WERI-Rb-1 (cell line): ENCODE results near the gene CDCP1.

ENCODE experiments used
- DNase-seq: peaks from one replicate; pipeline ENCODE4 v3.0.0-alpha.2; 2020
- H3K27ac ChIP-seq: fragments of 250-450 bp; sonication (Bioruptor Pico); 2 replicates; pipeline ENCODE4 v1.5.1; 2020; ENCODE audit warnings: mild to moderate bottlenecking, moderate library complexity
- H3K27me3 ChIP-seq: fragments of 250-450 bp; sonication (Bioruptor Pico); 2 replicates; pipeline ENCODE4 v1.5.1; 2021; ENCODE audit warnings: mild to moderate bottlenecking, low read depth, moderate library complexity; ENCODE audit not compliant: insufficient read depth, severe bottlenecking
- H3K36me3 ChIP-seq: fragments of 250-450 bp; sonication (Bioruptor Pico); 2 replicates; pipeline ENCODE4 v1.5.1; 2020; ENCODE audit warnings: mild to moderate bottlenecking, moderate library complexity
- H3K4me3 ChIP-seq: 2 replicates; pipeline ENCODE4 v1.5.1; 2011; ENCODE audit warnings: low read depth, mild to moderate bottlenecking, control low read depth, low read length
- H3K9me3 ChIP-seq: fragments of 250-450 bp; sonication (Bioruptor Pico); 2 replicates; pipeline ENCODE4 v1.5.1; 2021; ENCODE audit warnings: mild to moderate bottlenecking, moderate library complexity; ENCODE audit not compliant: severe bottlenecking
- CTCF ChIP-seq: IDR thresholded peaks from 2 replicates; pipeline ENCODE4 v1.5.1; 2011; ENCODE audit warnings: low read depth, mild to moderate bottlenecking, control low read depth, inconsistent platforms, low read length

CDCP1 gene

DNA sequence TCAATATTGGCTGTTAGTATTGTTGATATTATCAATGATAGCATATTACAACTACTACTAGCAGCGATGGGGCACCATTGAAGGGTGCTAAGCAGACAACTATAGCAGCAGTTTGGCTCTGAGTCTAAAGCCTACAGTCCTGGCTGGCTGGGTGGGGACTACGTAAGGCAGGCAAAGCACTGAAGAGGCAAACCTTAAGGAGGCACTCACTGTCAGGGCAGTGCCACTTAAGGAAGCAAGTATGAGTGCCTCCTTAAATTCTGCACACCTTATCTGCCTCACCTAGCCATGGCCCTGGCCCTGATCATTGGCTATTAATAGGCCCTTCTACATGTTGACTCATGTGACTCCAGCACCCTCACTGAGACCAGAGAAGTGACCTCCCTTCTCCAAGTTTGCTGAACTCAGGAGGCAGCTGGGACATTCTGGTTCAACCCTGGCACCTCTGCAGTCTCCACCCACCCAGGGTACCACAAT, 20.6 kb downstream of the CDCP1 start:
- Histone ChIP-seq H3K27ac (no peak overlapping the region), H3K4me3 (no peak overlapping the region)

DNA sequence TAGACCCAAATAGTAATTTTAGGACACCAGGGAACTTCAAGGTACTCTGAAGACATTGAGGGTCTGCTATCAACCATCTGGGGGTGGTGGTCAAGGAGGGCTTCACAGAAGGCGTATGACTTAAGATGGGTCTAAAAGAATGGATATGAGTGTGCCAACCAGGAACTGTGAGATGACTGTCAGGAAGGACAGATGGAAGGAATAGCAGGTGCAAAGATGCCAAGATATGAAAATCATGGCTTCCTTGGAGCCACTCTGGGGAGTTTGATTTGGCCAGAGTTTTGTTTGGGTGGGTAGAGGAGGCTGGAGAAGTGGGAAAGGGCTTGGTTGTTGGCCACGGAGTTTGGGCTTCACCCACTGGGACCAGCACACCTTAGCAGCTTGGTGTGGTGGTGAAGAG, 21.2 kb downstream of the CDCP1 start:
- Histone ChIP-seq H3K27ac (no peak overlapping the region), H3K9me3 (no peaks in the 10 kb centered on the region)
- DNase-seq, result no peak

More for the DNA sequence above, 20.6 kb downstream of the CDCP1 start:
- TF ChIP-seq CTCF, result no peak
- DNase-seq, result no peak
- Histone ChIP-seq H3K27me3 (no peaks in the 10 kb centered on the region), H3K36me3 (no peaks in the 10 kb centered on the region), H3K9me3 (no peaks in the 10 kb centered on the region)

GRCh38 chr3:45124352-45124751, 21.8 kb downstream of the CDCP1 start:
- Histone ChIP-seq H3K27me3 (no peaks in the 10 kb centered on the region), H3K4me3 (no peak overlapping the region), H3K36me3 (no peaks in the 10 kb centered on the region), H3K27ac (no peak overlapping the region), H3K9me3 (no peaks in the 10 kb centered on the region)
- TF ChIP-seq CTCF, result no peak
- no peak for DNase-seq

More for the DNA sequence above, 21.2 kb downstream of the CDCP1 start:
- H3K27me3 ChIP-seq, result no peaks in the 10 kb centered on the region
- no peaks in the 10 kb centered on the region for H3K36me3 ChIP-seq
- no peak overlapping the region for H3K4me3 ChIP-seq
- TF ChIP-seq CTCF, result no peak

- Histone ChIP-seq H3K9me3 (no peaks in the 10 kb centered on the region), H3K27ac (no peak overlapping the region), H3K4me3 (no peak overlapping the region), H3K36me3 (no peaks in the 10 kb centered on the region), H3K27me3 (no peaks in the 10 kb centered on the region)
- no peak for DNase-seq
- TF ChIP-seq CTCF, result no peak
Observed at GRCh38 chr3:45123581-45124269, 22.5 kb downstream of the CDCP1 start.

DNA sequence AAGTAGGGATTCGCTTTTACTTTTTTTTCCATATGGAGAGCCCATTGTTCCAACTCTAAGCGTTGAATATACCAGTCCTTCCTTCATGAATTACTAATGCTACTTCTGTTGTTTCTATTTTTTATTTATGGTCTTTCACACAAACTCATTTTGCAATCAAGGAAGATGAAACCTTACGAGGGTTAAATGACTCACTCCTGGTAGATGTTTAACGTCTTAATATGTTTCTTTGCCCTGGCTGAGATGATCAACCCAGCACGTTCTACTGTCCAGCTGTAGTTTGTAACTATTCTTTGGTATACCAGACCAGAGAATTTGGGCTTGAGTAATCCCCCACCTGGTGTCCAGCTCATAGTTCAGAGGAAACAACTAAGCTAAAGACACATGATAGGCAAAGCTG, 23.1 kb downstream of the CDCP1 start:
- Histone ChIP-seq H3K9me3 (no peaks in the 10 kb centered on the region), H3K27ac (no peak overlapping the region), H3K36me3 (no peaks in the 10 kb centered on the region), H3K4me3 (no peak overlapping the region), H3K27me3 (no peaks in the 10 kb centered on the region)
- no peak for DNase-seq
- TF ChIP-seq CTCF, result no peak
